KMS-11 (cell line): ENCODE results near the gene MMP14.
"Not testable (repeated sequence)": the region's sequence is repeated elsewhere in the genome, so short reads cannot be mapped to it uniquely, and the experiment has no call there.

Experiments
- H2AFZ ChIP-seq: fragments of 200-600 bp; sonication (generic); 2 replicates; pipeline ENCODE4 v1.6.1; 2016; ENCODE audit warnings: antibody characterized with exemption, mixed run types, low read depth
- H3K27ac ChIP-seq: fragments of 200-600 bp; sonication (generic); 2 replicates; pipeline ENCODE4 v1.6.1; 2016; ENCODE audit warnings: mild to moderate bottlenecking, mixed run types
- H3K27me3 ChIP-seq: fragments of 200-600 bp; sonication (generic); 2 replicates; pipeline ENCODE4 v1.6.1; 2017; ENCODE audit warnings: mild to moderate bottlenecking, low read depth, mixed run types, moderate library complexity; ENCODE audit not compliant: insufficient read depth
- H3K36me3 ChIP-seq: fragments of 200-600 bp; sonication (generic); 2 replicates; pipeline ENCODE4 v1.6.1; 2017; ENCODE audit warnings: mild to moderate bottlenecking, mixed run types; ENCODE audit not compliant: insufficient read depth
- H3K4me1 ChIP-seq: fragments of 200-600 bp; sonication (generic); 2 replicates; pipeline ENCODE4 v1.6.1; 2016; ENCODE audit warnings: mild to moderate bottlenecking, low read depth, mixed run types; ENCODE audit not compliant: poor library complexity, severe bottlenecking
- H3K4me2 ChIP-seq: fragments of 200-600 bp; sonication (generic); 2 replicates; pipeline ENCODE4 v1.7.0; 2016; ENCODE audit warnings: mild to moderate bottlenecking, mixed run types
- H3K4me3 ChIP-seq: fragments of 200-600 bp; sonication (generic); IDR thresholded peaks from 2 replicates; pipeline ENCODE4 v1.6.1; 2017; ENCODE audit warnings: low read depth, low read length, mixed read lengths; ENCODE audit not compliant: insufficient read depth
- H3K79me2 ChIP-seq: fragments of 200-600 bp; sonication (generic); 2 replicates; pipeline ENCODE4 v1.6.1; 2016; ENCODE audit warnings: low read depth, mixed run types; ENCODE audit not compliant: insufficient read depth
- H3K9ac ChIP-seq: fragments of 200-600 bp; sonication (generic); 2 replicates; pipeline ENCODE4 v1.6.1; 2016; ENCODE audit warnings: mild to moderate bottlenecking, mixed run types
- H4K20me1 ChIP-seq: fragments of 200-600 bp; sonication (generic); 2 replicates; pipeline ENCODE4 v1.6.1; 2016; ENCODE audit warnings: mild to moderate bottlenecking, mixed run types; ENCODE audit not compliant: insufficient read depth
- TF ChIP-seq, protein P1 (sequence below): fragments of 200-600 bp; sonication (generic); conservative IDR thresholded peaks from 2 replicates; pipeline ENCODE4 v1.6.1; 2017; ENCODE audit warnings: low read depth, mild to moderate bottlenecking, antibody characterized with exemption, low read length, moderate library complexity, mixed read lengths

MMP14 gene

DNA sequence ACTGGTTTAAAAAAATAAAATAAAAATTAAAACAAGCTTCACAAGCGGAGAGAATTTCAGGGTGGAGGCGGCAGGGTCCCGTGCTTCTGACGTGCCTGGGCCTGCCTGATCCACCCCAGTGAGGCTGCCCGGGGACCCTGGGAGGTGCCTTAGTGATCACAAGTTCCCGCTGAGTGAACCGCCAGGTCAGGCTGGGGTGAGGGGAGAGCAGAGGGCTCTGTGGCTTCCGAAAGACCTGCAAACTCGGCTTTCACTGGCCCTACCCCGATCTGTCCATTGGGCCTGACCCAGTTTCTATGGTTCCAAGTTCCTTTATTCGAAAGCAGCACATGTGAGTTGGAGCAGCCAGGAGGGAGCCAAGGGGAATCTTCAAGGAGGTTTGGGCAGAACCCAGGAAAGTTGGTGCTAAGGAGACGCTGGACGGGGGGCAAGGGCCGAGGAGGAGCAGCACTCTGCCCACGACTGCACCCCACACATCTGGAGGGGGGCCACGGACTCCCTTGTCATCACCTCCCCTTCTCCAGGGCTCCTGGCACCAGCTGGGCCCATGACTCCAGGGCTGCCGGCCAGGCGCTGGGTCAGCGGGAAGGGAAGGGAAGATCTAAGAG, 12.9 kb downstream of the MMP14 start:
- Histone ChIP-seq H3K4me2 (no peak overlapping the region), H3K36me3 (no peaks in the 10 kb centered on the region), H4K20me1 (no peaks in the 10 kb centered on the region), H2AFZ (no peak overlapping the region), H3K27me3 (no peaks in the 10 kb centered on the region), H3K27ac (no peak overlapping the region), H3K9ac (no peak overlapping the region), H3K79me2 (no peaks in the 10 kb centered on the region), H3K4me3 (no peak overlapping the region), H3K4me1 (peaks cover 17% of the 10 kb centered on the region)
- TF ChIP-seq, protein P1, sequence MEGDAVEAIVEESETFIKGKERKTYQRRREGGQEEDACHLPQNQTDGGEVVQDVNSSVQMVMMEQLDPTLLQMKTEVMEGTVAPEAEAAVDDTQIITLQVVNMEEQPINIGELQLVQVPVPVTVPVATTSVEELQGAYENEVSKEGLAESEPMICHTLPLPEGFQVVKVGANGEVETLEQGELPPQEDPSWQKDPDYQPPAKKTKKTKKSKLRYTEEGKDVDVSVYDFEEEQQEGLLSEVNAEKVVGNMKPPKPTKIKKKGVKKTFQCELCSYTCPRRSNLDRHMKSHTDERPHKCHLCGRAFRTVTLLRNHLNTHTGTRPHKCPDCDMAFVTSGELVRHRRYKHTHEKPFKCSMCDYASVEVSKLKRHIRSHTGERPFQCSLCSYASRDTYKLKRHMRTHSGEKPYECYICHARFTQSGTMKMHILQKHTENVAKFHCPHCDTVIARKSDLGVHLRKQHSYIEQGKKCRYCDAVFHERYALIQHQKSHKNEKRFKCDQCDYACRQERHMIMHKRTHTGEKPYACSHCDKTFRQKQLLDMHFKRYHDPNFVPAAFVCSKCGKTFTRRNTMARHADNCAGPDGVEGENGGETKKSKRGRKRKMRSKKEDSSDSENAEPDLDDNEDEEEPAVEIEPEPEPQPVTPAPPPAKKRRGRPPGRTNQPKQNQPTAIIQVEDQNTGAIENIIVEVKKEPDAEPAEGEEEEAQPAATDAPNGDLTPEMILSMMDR: no peak

DNA sequence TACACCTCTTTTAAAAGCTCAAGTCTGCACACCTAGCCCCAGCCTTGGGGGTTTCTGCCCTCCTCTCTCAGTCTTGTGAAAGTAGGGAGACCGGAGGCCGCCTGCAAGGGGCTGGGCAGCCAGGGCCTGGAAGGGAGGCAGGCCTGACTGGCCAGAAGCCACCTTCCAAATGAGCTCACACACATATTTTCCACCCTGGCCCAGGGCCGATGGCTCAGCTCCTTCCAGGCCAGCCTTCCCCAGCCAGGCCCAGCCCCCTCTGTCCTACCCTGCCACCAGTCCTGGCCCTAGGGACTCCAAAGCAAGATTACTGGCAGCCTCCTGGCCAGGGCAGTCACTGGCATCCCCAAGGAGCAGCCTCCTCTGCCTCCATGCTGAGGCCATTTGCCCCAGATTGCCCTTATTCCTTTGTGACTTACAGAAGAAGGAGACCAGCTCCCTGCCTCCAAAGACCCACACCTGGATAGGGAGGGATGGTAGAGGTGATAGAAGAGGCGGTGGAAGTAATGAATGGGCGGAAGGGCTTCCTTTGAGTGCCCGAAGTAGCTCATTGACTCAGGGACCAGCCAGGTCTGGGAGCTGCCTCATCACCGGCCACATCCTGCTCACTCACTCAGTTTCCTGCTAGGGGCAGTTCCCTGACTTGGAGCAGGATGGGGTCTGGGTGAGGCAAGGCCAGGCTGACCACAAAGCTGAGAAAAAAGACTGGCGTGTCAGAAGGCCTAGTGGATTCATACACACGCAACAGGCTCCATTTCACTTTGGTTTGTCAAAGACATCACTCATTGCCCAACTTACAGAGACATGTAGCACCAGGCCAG, 14.8 kb downstream of the MMP14 start:
- Histone ChIP-seq H3K4me3 (no peak overlapping the region), H3K9ac (no peak overlapping the region)

GRCh38 chr14:22852178-22852577, 15.8 kb downstream of the MMP14 start:
- H3K9ac ChIP-seq, H3K4me2 ChIP-seq, H3K36me3 ChIP-seq, H3K4me3 ChIP-seq, H3K79me2 ChIP-seq, H4K20me1 ChIP-seq, H3K27me3 ChIP-seq, H2AFZ ChIP-seq: not testable (repeated sequence)
- H3K27ac ChIP-seq: peak overlapping the region; percentile 77; the same call in 1 of the 2 replicates
- peaks cover 18% of the 10 kb centered on the region for H3K4me1 ChIP-seq

More for the DNA sequence above, 14.8 kb downstream of the MMP14 start:
- TF ChIP-seq, protein P1: no peak
- H3K27ac ChIP-seq: no peak overlapping the region
- no peak overlapping the region for H3K4me2 ChIP-seq
- H3K4me1 ChIP-seq: peaks cover 24% of the 10 kb centered on the region
- no peaks in the 10 kb centered on the region for H4K20me1 ChIP-seq
- H3K27me3 ChIP-seq: no peaks in the 10 kb centered on the region
- H2AFZ ChIP-seq: no peak overlapping the region
- no peaks in the 10 kb centered on the region for H3K79me2 ChIP-seq
- H3K36me3 ChIP-seq: no peaks in the 10 kb centered on the region

- Histone ChIP-seq H3K27ac (peak overlapping the region; percentile 77), H3K4me1 (peaks cover 18% of the 10 kb centered on the region), H3K4me3 (no peak overlapping the region), H3K27me3 (no peaks in the 10 kb centered on the region), H3K4me2 (peak overlapping the region; percentile 92), H3K9ac (peak overlapping the region; percentile 89; the same call in 1 of the 2 replicates), H2AFZ (peak overlapping the region; percentile 96), H3K36me3 (no peaks in the 10 kb centered on the region), H4K20me1 (no peaks in the 10 kb centered on the region), H3K79me2 (no peaks in the 10 kb centered on the region)
- TF ChIP-seq, protein P1: no peak
These were observed 16.2 kb downstream of the MMP14 start for GRCh38 chr14:22852599-22852939.
